AG09319 (cell line): Measurements from ENCODE around the gene PIP5K1B.

Experiments used
- DNase-seq: peaks from one replicate; pipeline ENCODE4 v3.0.0-alpha.2; 2010; ENCODE audit warnings: low read depth; ENCODE audit errors: extremely low read depth
- CTCF ChIP-seq: IDR thresholded peaks from 2 replicates; pipeline ENCODE4 v1.5.1; 2011; ENCODE audit warnings: low read depth, mild to moderate bottlenecking, inconsistent platforms, low read length, moderate library complexity

Gene PIP5K1B

GRCh38 chr9:68898781-68899439 is 193.9 kb downstream of the PIP5K1B start:
- DNase-seq = no peak
- TF ChIP-seq CTCF = no peak

GRCh38 chr9:68904454-68904853 is 199.4 kb downstream of the PIP5K1B start:
- TF ChIP-seq CTCF = no peak
- no peak for DNase-seq

- TF ChIP-seq CTCF = no peak
These were observed 200.1 kb downstream of the PIP5K1B start for GRCh38 chr9:68905129-68905528.

GRCh38 chr9:68907910-68908309 is 202.9 kb downstream of the PIP5K1B start:
- DNase-seq = no peak
- TF ChIP-seq CTCF = no peak

More at GRCh38 chr9:68905129-68905528, 200.1 kb downstream of the PIP5K1B start:
- no peak for DNase-seq

- DNase-seq = no peak
- no peak for TF ChIP-seq CTCF
These were observed 207.5 kb downstream of the PIP5K1B start for GRCh38 chr9:68912561-68912960.

GRCh38 chr9:68913054-68913453 is 208.0 kb downstream of the PIP5K1B start:
- no peak for TF ChIP-seq CTCF
- DNase-seq = no peak

- DNase-seq = no peak
- TF ChIP-seq CTCF = no peak
These were observed 209.7 kb downstream of the PIP5K1B start for GRCh38 chr9:68914751-68915150.
